SK-N-SH treated with all-trans-retinoic acid at 6 μM for 48 hours (cell line): ENCODE results near the gene NINJ1.

Source experiments
- ARNTL ChIP-seq: fragments of 450-650 bp; formaldehyde crosslinking; IDR thresholded peaks from 2 replicates; pipeline ENCODE4 v1.5.0; 2020; ENCODE audit warnings: low read depth, mild to moderate bottlenecking, moderate library complexity, borderline replicate concordance
- CREB5 ChIP-seq: fragments of 250-450 bp; sonication (Bioruptor Pico); IDR thresholded peaks from 2 replicates; pipeline ENCODE4 v1.5.1; 2020; ENCODE audit warnings: low read depth, mild to moderate bottlenecking, moderate library complexity
- ISL1 ChIP-seq: fragments of 250-450 bp; sonication (Bioruptor Pico); IDR thresholded peaks from 2 replicates; pipeline ENCODE4 v2.1.2; 2022; ENCODE audit warnings: mild to moderate bottlenecking, moderate library complexity
- OSR1 ChIP-seq: fragments of 250-450 bp; sonication (Bioruptor Pico); IDR thresholded peaks from 2 replicates; pipeline ENCODE4 v1.8.0; 2022; ENCODE audit warnings: moderate library complexity, mild to moderate bottlenecking, inconsistent platforms
- PATZ1 ChIP-seq: fragments of 250-450 bp; sonication (Bioruptor Pico); IDR thresholded peaks from 2 replicates; pipeline ENCODE4 v1.8.0; 2020; ENCODE audit warnings: mild to moderate bottlenecking, moderate library complexity, borderline replicate concordance
- POU6F1 ChIP-seq: fragments of 250-450 bp; sonication (Bioruptor Pico); IDR thresholded peaks from 2 replicates; pipeline ENCODE4 v1.8.0; 2021; ENCODE audit warnings: low read depth, mild to moderate bottlenecking, moderate library complexity, borderline replicate concordance
- TSHZ2 ChIP-seq: fragments of 250-450 bp; sonication (Bioruptor Pico); IDR thresholded peaks from 2 replicates; pipeline ENCODE4 v1.5.0; 2020; ENCODE audit warnings: mild to moderate bottlenecking, moderate library complexity
- ZFP3 ChIP-seq: fragments of 250-450 bp; sonication (Bioruptor Pico); IDR thresholded peaks from 2 replicates; pipeline ENCODE4 v1.5.0; 2020; ENCODE audit warnings: mild to moderate bottlenecking, moderate library complexity
- ZFP30 ChIP-seq: fragments of 450-650 bp; formaldehyde crosslinking; IDR thresholded peaks from 2 replicates; pipeline ENCODE4 v1.5.0; 2022; ENCODE audit warnings: mild to moderate bottlenecking, moderate library complexity
- ZNF565 ChIP-seq: fragments of 450-650 bp; formaldehyde crosslinking; conservative IDR thresholded peaks from 2 replicates; pipeline ENCODE4 v1.5.0; 2020; ENCODE audit warnings: low read depth, mild to moderate bottlenecking, moderate library complexity
- ZNF8 ChIP-seq: fragments of 450-650 bp; formaldehyde crosslinking; IDR thresholded peaks from 2 replicates; pipeline ENCODE4 v1.5.0; 2020; ENCODE audit warnings: mild to moderate bottlenecking, moderate library complexity

GRCh38 chr9:93170571-93170970 lies 36.5 kb upstream of the NINJ1 start:
- TF ChIP-seq ZNF565 (CRISPR knock-in tag) (no peak), ZFP3 (no peak), ARNTL (CRISPR knock-in tag) (no peak), TSHZ2 (CRISPR knock-in tag) (no peak), PATZ1 (CRISPR knock-in tag) (no peak), CREB5 (CRISPR knock-in tag) (no peak), POU6F1 (CRISPR knock-in tag) (no peak), ZNF8 (no peak), ZFP30 (CRISPR knock-in tag) (no peak), OSR1 (no peak), ISL1 (CRISPR knock-in tag) (no peak)
